Measurements from ENCODE around the gene IL20. TPM values are rescaled to one million over a fixed set of nuclear protein-coding genes. Genes with fewer than 3 reads are reported as not detected.

Gene IL20
- total RNA-seq, 1 donor = not detected

DNA sequence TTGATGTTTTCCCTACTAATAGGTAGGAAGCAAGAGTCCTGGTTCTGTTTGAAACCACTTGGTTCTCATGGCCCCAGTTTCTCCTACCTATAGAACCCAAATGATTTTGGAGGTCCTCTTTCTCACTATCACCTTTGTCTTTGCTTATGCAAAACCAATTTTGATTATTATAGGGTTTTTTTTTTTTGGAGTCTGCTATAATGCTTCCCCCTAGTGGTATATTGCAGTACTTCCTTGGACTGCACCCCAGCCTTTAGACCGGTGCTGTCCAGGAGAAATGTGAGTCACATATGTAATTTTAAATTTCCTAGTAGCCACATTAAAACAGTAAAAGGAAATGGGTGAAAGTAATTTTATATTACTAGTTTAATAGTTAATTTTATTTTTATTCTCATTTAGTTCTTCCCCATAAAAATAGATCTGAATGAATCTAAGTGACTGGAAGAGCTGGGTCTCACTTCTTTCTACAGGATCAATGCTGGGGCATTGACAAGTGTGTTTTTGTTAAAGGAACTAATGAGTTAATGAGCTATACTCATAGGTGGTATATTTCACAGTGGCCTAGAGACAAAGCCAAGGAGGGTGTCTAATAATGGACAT lies 45.7 kb downstream of the IL20 start:
- TF ChIP-seq, protein P1, sequence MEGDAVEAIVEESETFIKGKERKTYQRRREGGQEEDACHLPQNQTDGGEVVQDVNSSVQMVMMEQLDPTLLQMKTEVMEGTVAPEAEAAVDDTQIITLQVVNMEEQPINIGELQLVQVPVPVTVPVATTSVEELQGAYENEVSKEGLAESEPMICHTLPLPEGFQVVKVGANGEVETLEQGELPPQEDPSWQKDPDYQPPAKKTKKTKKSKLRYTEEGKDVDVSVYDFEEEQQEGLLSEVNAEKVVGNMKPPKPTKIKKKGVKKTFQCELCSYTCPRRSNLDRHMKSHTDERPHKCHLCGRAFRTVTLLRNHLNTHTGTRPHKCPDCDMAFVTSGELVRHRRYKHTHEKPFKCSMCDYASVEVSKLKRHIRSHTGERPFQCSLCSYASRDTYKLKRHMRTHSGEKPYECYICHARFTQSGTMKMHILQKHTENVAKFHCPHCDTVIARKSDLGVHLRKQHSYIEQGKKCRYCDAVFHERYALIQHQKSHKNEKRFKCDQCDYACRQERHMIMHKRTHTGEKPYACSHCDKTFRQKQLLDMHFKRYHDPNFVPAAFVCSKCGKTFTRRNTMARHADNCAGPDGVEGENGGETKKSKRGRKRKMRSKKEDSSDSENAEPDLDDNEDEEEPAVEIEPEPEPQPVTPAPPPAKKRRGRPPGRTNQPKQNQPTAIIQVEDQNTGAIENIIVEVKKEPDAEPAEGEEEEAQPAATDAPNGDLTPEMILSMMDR (IDR thresholded peaks at IDR 0.05; ENCODE audit: insufficient read depth, low read length) = peak; percentile 74
- no peak overlapping the region for H3K4me3 ChIP-seq (ENCODE audit: low read depth, low read length)
- peak; percentile 87 for DNase-seq (ENCODE audit: low read depth)

DNA sequence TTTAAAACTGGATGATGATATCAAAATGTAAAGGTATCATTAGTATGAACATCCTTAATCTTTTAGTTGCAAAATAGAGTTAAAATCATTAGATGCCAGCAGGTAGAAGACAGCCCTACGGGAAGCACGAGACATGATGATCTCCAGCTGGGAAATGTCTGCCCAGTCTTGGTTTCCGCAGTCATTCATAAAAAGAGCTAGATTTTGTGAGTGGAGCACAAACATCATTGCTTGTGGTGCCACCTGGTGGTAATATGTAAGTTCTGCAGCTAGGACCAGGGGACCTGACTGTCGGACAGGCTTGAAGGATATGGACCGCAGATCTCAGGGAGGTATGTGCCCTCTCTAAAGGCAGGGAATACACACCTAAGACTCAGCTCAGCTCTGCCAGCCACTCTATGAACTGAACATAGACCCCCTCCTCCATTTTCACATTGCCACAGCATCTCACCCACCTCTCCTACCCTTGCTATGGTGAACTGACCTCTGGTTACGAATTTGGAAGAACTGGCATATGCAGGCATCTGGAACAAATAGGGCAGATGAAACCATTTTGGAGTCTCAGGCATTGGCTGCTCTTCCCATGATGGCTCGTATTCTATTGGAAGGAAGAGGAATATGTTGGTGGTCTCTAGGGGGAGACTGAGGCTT lies 47.1 kb downstream of the IL20 start:
- TF ChIP-seq, protein P1 (IDR thresholded peaks at IDR 0.05; ENCODE audit: insufficient read depth, low read length) = peak; percentile 79
- peak; percentile 85 for DNase-seq (ENCODE audit: low read depth)
- H3K4me3 ChIP-seq (ENCODE audit: low read depth, low read length) = no peak overlapping the region

DNA sequence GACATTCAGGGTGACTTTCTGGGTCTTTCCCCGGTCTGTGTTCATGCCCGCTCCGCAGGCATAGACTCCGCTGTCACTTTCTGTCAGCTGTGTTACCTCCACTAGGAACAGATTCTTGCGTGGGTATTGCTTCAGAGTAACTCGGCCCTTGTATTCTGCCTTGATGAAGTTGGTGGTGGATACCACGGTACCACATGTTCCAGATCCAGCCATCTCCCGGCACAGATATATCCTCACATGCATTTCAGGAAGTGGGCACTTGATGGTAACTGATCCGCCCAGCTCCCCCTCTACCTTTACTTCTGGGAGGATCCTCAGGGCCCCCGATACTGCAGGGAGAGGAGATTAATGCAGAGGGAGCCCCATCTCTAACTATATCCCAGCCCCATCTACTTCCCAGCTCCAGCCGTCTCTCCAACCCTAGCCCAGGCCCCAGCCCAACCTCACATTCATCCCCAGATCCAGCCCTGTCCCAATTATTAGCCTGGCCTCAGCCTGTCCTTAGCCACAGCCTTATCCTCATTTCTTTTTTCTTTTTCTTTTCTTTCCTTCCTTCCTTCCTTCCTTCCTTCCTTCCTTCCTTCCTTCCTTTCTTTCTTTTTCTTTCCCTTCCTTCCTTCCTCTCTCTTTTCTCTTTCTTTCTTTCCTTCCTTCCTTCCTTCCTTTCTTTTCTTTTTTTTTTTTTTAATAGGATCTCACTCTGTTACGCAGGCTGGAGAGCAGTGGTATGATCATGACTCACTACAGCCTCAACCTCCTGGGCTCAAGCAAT lies 48.5 kb downstream of the IL20 start:
- TF ChIP-seq, protein P1 (IDR thresholded peaks at IDR 0.05; ENCODE audit: insufficient read depth, low read length) = no peak
- no peak overlapping the region for H3K4me3 ChIP-seq (ENCODE audit: low read depth, low read length)
- DNase-seq (ENCODE audit: low read depth) = no peak

DNA sequence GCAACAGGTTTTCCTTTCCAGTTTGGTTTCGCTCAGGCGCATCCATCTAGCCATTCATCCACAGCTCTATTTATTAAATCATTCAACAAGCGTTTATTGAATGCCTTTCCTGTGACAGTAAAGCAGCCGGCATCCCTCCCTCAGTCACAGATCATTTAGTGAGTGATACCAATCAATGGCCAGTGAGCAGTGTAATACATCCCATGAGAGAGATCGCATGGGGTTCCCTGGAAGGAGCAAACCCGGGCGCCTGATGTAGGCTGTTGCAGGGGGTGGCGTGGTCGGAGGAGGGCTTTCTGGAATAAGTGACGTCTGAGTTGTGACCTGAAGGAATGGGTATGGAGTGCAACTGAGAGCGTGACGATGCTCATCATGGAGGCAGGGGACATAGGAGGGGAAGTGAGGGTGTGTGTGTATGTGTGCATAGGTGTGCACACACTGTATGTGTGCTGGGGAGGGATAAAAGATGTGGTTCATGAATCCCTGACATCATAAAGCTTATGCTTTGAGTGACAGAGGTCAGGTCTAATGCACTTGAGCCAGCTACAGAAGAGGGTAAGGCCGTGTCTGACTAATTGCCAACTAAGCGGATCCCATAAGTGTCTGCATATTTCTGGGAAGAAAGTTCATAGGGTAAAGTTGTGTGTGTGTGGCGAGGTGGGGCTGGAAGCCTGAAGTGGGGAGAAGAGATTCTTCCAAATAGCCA lies 49.8 kb downstream of the IL20 start:
- TF ChIP-seq, protein P1 (IDR thresholded peaks at IDR 0.05; ENCODE audit: insufficient read depth, low read length) = no peak
- H3K4me3 ChIP-seq (ENCODE audit: low read depth, low read length) = no peak overlapping the region
- DNase-seq (ENCODE audit: low read depth) = no peak

DNA sequence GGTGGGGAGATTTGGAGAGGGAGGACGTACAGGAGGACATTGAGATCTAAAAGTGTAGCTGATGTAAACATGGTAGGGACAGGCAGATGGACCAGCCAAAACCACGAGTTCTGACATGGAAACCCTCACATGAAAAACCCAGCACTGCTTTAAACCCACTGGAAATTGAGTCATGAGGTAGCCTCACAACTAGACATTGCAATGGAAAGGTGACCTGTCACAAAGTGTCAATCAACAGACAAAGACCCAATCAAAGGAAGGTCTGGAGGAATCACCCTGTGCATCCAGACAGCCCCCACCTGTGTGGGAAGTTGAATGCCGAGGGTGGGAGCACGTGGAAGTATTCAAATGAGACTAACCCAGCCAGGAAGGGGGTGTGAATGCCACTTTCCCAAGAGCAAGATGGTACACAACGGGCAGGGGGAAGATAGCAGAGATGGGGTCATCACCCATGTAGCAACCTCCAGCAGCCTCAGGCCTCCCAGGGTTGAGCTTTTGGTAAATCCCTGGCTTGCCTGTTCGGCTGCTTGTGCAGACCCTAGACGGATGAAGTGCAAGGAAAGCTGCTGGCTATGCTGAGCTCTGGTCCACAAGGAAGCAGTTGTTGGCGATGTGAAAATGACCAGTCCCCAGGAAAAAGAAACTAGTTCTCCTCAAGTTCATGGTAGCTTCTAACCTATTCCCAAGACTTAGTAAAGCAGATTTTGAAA lies 50.7 kb downstream of the IL20 start:
- H3K4me3 ChIP-seq (ENCODE audit: low read depth, low read length) = no peak overlapping the region
- DNase-seq (ENCODE audit: low read depth) = no peak
- TF ChIP-seq, protein P1 (IDR thresholded peaks at IDR 0.05; ENCODE audit: insufficient read depth, low read length) = no peak

DNA sequence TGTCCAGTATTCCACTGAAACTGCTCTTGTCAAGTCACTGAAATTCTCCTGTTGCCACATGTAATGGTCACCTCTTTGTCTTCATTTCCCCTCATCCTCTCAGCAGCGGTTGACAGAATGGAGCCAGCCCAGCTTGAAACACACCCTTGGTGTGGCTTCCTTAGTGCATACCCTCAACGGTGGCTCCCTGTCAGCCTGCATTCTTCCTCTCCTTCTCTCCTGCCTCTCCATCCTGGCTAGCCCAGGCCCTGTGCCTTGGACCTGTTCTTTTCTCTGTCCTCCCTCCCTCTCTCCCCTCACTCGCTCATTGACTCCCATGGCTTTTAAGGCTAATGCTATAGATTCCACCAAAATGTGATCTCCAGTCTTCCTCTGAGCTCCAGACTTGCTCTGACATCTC lies 52.7 kb downstream of the IL20 start:
- DNase-seq (ENCODE audit: low read depth) = no peak
- H3K4me3 ChIP-seq (ENCODE audit: low read depth, low read length) = no peak overlapping the region
- TF ChIP-seq, protein P1 (IDR thresholded peaks at IDR 0.05; ENCODE audit: insufficient read depth, low read length) = no peak

Measured in fibroblast of the aortic adventitia (primary cell).